ENCODE data around the gene TMEM171. TPM values are rescaled to one million over a fixed set of nuclear protein-coding genes. Genes with fewer than 3 reads are reported as not detected.

TMEM171 gene
- total RNA-seq: 0.87 and 1.8 TPM in 2 replicates

DNA sequence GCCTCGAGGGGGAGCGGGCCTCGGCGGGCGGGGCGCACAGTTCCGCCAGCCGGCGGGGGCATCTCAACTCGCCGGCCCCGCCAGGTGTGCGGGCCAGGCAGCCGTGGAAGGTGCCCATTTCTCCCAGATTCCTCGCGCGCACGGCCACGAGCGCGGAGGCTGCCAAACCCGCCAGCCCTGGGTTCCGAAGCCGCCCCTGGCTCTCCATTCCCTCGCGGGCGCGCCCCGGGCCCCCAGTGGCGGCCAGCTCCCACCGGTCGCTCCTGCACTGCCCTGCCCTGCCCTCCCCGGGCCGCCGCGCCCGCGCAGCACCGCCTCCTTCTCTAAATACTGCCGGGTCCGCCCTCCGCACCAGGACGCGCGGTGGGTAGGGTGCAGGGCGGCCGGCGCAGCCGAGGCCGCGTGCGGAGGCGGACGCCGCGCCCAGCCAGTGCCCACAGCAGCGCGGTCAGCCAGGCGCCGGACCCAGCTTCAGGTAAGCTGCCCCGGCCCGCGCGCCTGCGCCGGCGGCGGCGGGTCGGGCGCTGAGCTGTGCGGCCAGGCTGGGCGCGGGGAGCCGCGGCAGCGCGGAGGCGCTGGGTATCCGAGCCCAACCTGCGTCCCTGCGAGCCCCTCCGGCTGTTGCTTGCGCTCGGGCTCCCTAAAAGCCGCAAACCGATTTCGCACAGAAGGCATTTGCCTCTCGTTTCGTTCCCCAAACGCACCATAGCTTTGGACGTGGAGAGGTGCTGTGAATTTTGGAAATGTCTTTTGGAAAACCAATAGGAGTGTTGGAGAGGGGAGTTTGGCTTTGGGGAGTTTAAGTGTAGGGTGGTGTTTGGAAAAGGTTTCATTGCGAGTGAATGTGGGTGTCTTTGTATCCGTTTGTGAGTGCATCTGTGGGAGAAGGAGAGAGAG lies at the start of gene TMEM171:
TSS of gene TMEM171 (plus strand) at position 354 of the 897 bp plus-strand sequence. CDS start 2,799 bp downstream, outside the sequence.

DNA sequence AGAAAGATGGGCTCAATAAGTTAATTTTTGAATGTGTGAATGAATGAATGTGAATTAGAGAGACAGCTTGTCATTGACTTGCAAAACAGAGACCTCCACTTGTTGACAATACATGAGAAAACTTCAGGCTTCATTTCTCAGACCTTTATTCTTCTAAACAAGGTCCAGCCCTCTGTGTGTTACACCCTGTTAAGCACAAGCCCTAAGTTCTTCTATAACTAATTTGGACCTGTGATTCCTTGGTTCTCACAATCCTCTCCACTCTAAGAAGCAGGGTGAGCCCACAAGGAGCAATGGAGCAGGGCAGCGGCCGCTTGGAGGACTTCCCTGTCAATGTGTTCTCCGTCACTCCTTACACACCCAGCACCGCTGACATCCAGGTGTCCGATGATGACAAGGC lies 52.6 kb downstream of the TMEM171 start, which contains the start of gene TMEM174:
TSS of gene TMEM174 (plus strand) at position 243 of the 400 bp plus-strand sequence. CDS start at position 294, 51 bp downstream.

Other genes with a start within 250 kb of the TMEM171 start
- gene FCHO2, start 164.5 kb upstream of the TMEM171 start, total RNA-seq: 11.5 and 19.4 TPM in 2 replicates
- not detected in 2 replicates for gene TMEM174, start 52.6 kb downstream of the TMEM171 start, total RNA-seq

All from smooth muscle cell of trachea (primary cell).